MM.1S (cell line): ENCODE measurements around the gene RASGEF1C.

Source experiments
- DNase-seq: peaks from one replicate; pipeline ENCODE4 v3.0.0-alpha.2; 2015
- H2AFZ ChIP-seq: fragments of 300-600 bp; sonication (generic); 2 replicates; pipeline ENCODE4 v1.6.0; 2016; ENCODE audit warnings: antibody characterized with exemption, low read length
- H3F3A ChIP-seq: fragments of 300-600 bp; sonication (generic); 2 replicates; pipeline ENCODE4 v1.6.1; 2016; ENCODE audit warnings: mild to moderate bottlenecking, antibody characterized with exemption, low read length, moderate library complexity, mixed read lengths; ENCODE audit not compliant: insufficient read depth
- H3K27ac ChIP-seq: fragments of 300-600 bp; sonication (generic); 2 replicates; pipeline ENCODE4 v1.5.1; 2016; ENCODE audit warnings: mild to moderate bottlenecking, low read length
- H3K27me3 ChIP-seq: fragments of 300-600 bp; sonication (generic); replicated peaks from 2 replicates; pipeline ENCODE4 v1.6.0; 2016; ENCODE audit warnings: low read length; ENCODE audit not compliant: insufficient read depth
- H3K36me3 ChIP-seq: fragments of 300-600 bp; sonication (generic); replicated peaks from 2 replicates; pipeline ENCODE4 v1.6.1; 2016; ENCODE audit warnings: mild to moderate bottlenecking, low read length, mixed read lengths; ENCODE audit not compliant: insufficient read depth
- H3K4me1 ChIP-seq: fragments of 300-600 bp; sonication (generic); 2 replicates; pipeline ENCODE4 v1.6.1; 2016; ENCODE audit warnings: low read length, mixed read lengths
- H3K4me2 ChIP-seq: fragments of 300-600 bp; sonication (generic); 2 replicates; pipeline ENCODE4 v1.6.0; 2016; ENCODE audit warnings: low read depth, low read length
- H3K4me3 ChIP-seq: fragments of 300-600 bp; sonication (generic); 2 replicates; pipeline ENCODE4 v1.5.1; 2016; ENCODE audit warnings: low read length, mixed read lengths
- H3K79me2 ChIP-seq: fragments of 300-600 bp; sonication (generic); 2 replicates; pipeline ENCODE4 v1.6.1; 2016; ENCODE audit warnings: mixed run types, low read length, mixed read lengths
- H3K9ac ChIP-seq: fragments of 300-600 bp; sonication (generic); 2 replicates; pipeline ENCODE4 v1.6.1; 2016; ENCODE audit warnings: low read length, mixed read lengths
- H3K9me2 ChIP-seq: fragments of 300-600 bp; sonication (generic); replicated peaks from 2 replicates; pipeline ENCODE4 v1.6.1; 2016; ENCODE audit warnings: mild to moderate bottlenecking, low read length, mixed read lengths; ENCODE audit not compliant: insufficient read depth
- H3K9me3 ChIP-seq: fragments of 300-600 bp; sonication (generic); replicated peaks from 2 replicates; pipeline ENCODE4 v1.6.1; 2016; ENCODE audit warnings: mild to moderate bottlenecking, low read length, mixed read lengths; ENCODE audit not compliant: insufficient read depth
- H4K20me1 ChIP-seq: fragments of 300-600 bp; sonication (generic); 2 replicates; pipeline ENCODE4 v1.6.1; 2016; ENCODE audit warnings: mild to moderate bottlenecking, low read length, moderate library complexity, mixed read lengths; ENCODE audit not compliant: insufficient read depth
- CTCF ChIP-seq: fragments of 300-600 bp; sonication (generic); IDR thresholded peaks from 2 replicates; pipeline ENCODE4 v1.5.1; 2016; ENCODE audit warnings: antibody characterized with exemption, low read length, mixed read lengths
- EZH2 ChIP-seq: fragments of 300-600 bp; sonication (generic); optimal IDR thresholded peaks from 2 replicates; pipeline ENCODE3; 2017; ENCODE audit warnings: low read depth, mild to moderate bottlenecking, antibody characterized with exemption, low read length, mixed read lengths
- EZH2phosphoT487 ChIP-seq: fragments of 300-600 bp; sonication (generic); IDR thresholded peaks from 2 replicates; pipeline ENCODE4 v1.6.1; 2018; ENCODE audit warnings: antibody characterized with exemption, low read length

Gene RASGEF1C

GRCh38 chr5:180119903-180120236, 89.1 kb downstream of the RASGEF1C start:
- no peak for DNase-seq
- Histone ChIP-seq H4K20me1 (no peaks in the 10 kb centered on the region), H3K4me1 (no peaks in the 10 kb centered on the region), H3K4me2 (no peak overlapping the region), H3K27ac (no peak overlapping the region), H3K27me3 (peaks cover 31% of the 10 kb centered on the region), H3K9me2 (no peaks in the 10 kb centered on the region), H3K36me3 (no peaks in the 10 kb centered on the region), H3K79me2 (no peaks in the 10 kb centered on the region), H2AFZ (no peak overlapping the region), H3K4me3 (no peak overlapping the region), H3K9me3 (no peaks in the 10 kb centered on the region), H3F3A (no peaks in the 10 kb centered on the region), H3K9ac (no peak overlapping the region)
- TF ChIP-seq EZH2phosphoT487, result no peak

GRCh38 chr5:180119031-180119902, 89.7 kb downstream of the RASGEF1C start:
- Histone ChIP-seq H3K4me2 (no peak overlapping the region), H3K9ac (no peak overlapping the region), H3K9me2 (no peaks in the 10 kb centered on the region), H3K27me3 (peaks cover 31% of the 10 kb centered on the region), H3K4me3 (no peak overlapping the region), H3K36me3 (no peaks in the 10 kb centered on the region), H3K9me3 (no peaks in the 10 kb centered on the region), H3F3A (no peaks in the 10 kb centered on the region), H4K20me1 (no peaks in the 10 kb centered on the region), H3K4me1 (no peaks in the 10 kb centered on the region), H3K79me2 (no peaks in the 10 kb centered on the region), H3K27ac (no peak overlapping the region), H2AFZ (no peak overlapping the region)
- TF ChIP-seq EZH2 (no peak), CTCF (no peak), EZH2phosphoT487 (no peak)
- no peak for DNase-seq

- TF ChIP-seq CTCF (no peak), EZH2phosphoT487 (no peak), EZH2 (no peak)
- no peak for DNase-seq
- H3F3A ChIP-seq, result no peaks in the 10 kb centered on the region
- peaks cover 26% of the 10 kb centered on the region for H3K27me3 ChIP-seq
- H3K9me2 ChIP-seq, result no peaks in the 10 kb centered on the region
- no peak overlapping the region for H3K4me3 ChIP-seq
- H3K4me2 ChIP-seq, result no peak overlapping the region
- no peak overlapping the region for H2AFZ ChIP-seq
- no peak overlapping the region for H3K9ac ChIP-seq
- H3K9me3 ChIP-seq, result no peaks in the 10 kb centered on the region
- no peaks in the 10 kb centered on the region for H3K79me2 ChIP-seq
- no peaks in the 10 kb centered on the region for H3K36me3 ChIP-seq
- no peaks in the 10 kb centered on the region for H4K20me1 ChIP-seq
- no peak overlapping the region for H3K27ac ChIP-seq
- H3K4me1 ChIP-seq, result no peaks in the 10 kb centered on the region
Observed at GRCh38 chr5:180118391-180118791, 90.6 kb downstream of the RASGEF1C start.

- no peaks in the 10 kb centered on the region for H3K79me2 ChIP-seq
- H3K9ac ChIP-seq, result no peak overlapping the region
- H3K4me1 ChIP-seq, result no peaks in the 10 kb centered on the region
- H3K9me2 ChIP-seq, result no peaks in the 10 kb centered on the region
- no peaks in the 10 kb centered on the region for H4K20me1 ChIP-seq
- no peak for TF ChIP-seq EZH2phosphoT487
- TF ChIP-seq EZH2, result no peak
- peak; percentile 46 for TF ChIP-seq CTCF
- no peaks in the 10 kb centered on the region for H3F3A ChIP-seq
- H3K27ac ChIP-seq, result no peak overlapping the region
- H3K36me3 ChIP-seq, result no peaks in the 10 kb centered on the region
- no peaks in the 10 kb centered on the region for H3K9me3 ChIP-seq
- no peak overlapping the region for H3K4me2 ChIP-seq
- no peak overlapping the region for H3K4me3 ChIP-seq
- no peak for DNase-seq
- no peak overlapping the region for H2AFZ ChIP-seq
- H3K27me3 ChIP-seq, result peaks cover 18% of the 10 kb centered on the region
Observed at GRCh38 chr5:180117000-180117725, 91.8 kb downstream of the RASGEF1C start.
